Measurements from ENCODE around the gene CNTNAP2.

The CNTNAP2 gene

DNA sequence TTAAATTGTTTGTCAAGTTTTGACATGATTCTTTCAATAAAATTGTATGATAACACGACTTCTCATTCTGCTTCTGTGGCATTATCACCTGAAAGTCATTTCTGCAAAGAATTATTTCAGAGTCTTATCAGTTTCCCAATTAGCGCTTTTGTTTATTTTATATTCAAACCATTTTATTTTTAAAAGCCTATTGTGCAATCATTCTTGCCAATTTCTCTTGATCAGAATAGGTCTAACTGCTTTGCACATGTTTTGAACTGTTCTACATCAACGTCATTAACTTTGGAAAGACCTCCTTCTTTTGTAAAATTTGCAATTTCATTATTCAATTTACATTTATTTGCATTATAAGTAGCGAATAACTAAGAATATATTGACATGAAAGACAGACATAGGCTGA, 758.1 kb downstream of the CNTNAP2 start:
- Histone ChIP-seq H3F3A (ENCODE audit: insufficient read depth) (no peaks in the 10 kb centered on the region), H3K4me3 (ENCODE audit: insufficient read depth, low read length, poor library complexity, severe bottlenecking) (no peak overlapping the region), H3K79me2 (ENCODE audit: insufficient read depth, low read length) (no peaks in the 10 kb centered on the region), H3K9ac (ENCODE audit: low read length) (no peak overlapping the region), H3K27ac (ENCODE audit: low read depth, low read length) (no peak overlapping the region), H2AFZ (ENCODE audit: low read depth, low read length, severe bottlenecking) (no peak overlapping the region), H3K4me2 (ENCODE audit: low read depth, low read length, poor library complexity, severe bottlenecking) (no peak overlapping the region), H3K9me2 (replicated peaks; ENCODE audit: insufficient read depth, low read length) (no peaks in the 10 kb centered on the region), H3K27me3 (ENCODE audit: low read length) (no peaks in the 10 kb centered on the region), H3K9me3 (ENCODE audit: insufficient read depth, low read length) (no peaks in the 10 kb centered on the region), H4K20me1 (ENCODE audit: low read depth, low read length) (no peaks in the 10 kb centered on the region), H3K36me3 (ENCODE audit: low read length) (no peaks in the 10 kb centered on the region)
- TF ChIP-seq, protein P1, sequence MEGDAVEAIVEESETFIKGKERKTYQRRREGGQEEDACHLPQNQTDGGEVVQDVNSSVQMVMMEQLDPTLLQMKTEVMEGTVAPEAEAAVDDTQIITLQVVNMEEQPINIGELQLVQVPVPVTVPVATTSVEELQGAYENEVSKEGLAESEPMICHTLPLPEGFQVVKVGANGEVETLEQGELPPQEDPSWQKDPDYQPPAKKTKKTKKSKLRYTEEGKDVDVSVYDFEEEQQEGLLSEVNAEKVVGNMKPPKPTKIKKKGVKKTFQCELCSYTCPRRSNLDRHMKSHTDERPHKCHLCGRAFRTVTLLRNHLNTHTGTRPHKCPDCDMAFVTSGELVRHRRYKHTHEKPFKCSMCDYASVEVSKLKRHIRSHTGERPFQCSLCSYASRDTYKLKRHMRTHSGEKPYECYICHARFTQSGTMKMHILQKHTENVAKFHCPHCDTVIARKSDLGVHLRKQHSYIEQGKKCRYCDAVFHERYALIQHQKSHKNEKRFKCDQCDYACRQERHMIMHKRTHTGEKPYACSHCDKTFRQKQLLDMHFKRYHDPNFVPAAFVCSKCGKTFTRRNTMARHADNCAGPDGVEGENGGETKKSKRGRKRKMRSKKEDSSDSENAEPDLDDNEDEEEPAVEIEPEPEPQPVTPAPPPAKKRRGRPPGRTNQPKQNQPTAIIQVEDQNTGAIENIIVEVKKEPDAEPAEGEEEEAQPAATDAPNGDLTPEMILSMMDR (IDR thresholded peaks at IDR 0.05; ENCODE audit: insufficient read depth, low read length, poor library complexity, severe bottlenecking): no peak
- no peak for TF ChIP-seq EZH2phosphoT487 (conservative IDR thresholded peaks at IDR 0.05; ENCODE audit: low read length)

DNA sequence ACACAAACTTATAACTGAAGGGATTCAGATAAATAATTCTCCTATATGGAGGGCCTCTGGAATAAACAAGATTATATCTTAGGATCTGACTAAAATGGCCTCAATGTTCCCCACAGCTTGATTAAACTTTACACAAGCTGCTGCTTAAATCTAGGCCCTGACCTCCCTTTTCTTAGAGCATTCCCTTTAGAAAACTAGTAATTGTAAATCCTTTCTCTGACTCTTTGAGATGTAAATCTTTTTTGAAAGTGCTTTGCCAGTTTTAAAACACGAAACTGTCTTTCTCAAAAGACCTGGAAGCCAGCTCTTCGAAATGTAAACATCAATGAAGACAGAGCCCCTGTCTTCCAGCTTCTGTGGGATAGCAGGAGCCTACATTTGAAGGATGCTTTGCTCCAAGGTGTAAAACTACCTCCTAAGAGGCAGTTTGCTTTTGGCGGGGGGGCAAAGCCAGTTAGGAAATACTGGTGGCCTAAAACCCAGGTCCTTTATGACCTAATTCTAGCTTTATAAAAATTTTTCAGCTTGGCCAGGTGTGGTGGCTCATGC, 758.7 kb downstream of the CNTNAP2 start:
- Histone ChIP-seq H3K79me2 (ENCODE audit: insufficient read depth, low read length) (no peaks in the 10 kb centered on the region), H3K36me3 (ENCODE audit: low read length) (no peaks in the 10 kb centered on the region), H3K9me2 (replicated peaks; ENCODE audit: insufficient read depth, low read length) (no peaks in the 10 kb centered on the region), H3K27me3 (ENCODE audit: low read length) (no peaks in the 10 kb centered on the region), H3K4me3 (ENCODE audit: insufficient read depth, low read length, poor library complexity, severe bottlenecking) (no peak overlapping the region), H3K4me2 (ENCODE audit: low read depth, low read length, poor library complexity, severe bottlenecking) (no peak overlapping the region), H3F3A (ENCODE audit: insufficient read depth) (no peaks in the 10 kb centered on the region), H4K20me1 (ENCODE audit: low read depth, low read length) (no peaks in the 10 kb centered on the region), H2AFZ (ENCODE audit: low read depth, low read length, severe bottlenecking) (no peak overlapping the region), H3K27ac (ENCODE audit: low read depth, low read length) (no peak overlapping the region), H3K9ac (ENCODE audit: low read length) (no peak overlapping the region), H3K9me3 (ENCODE audit: insufficient read depth, low read length) (no peaks in the 10 kb centered on the region)
- TF ChIP-seq, protein P1 (IDR thresholded peaks at IDR 0.05; ENCODE audit: insufficient read depth, low read length, poor library complexity, severe bottlenecking): no peak
- no peak for TF ChIP-seq EZH2phosphoT487 (conservative IDR thresholded peaks at IDR 0.05; ENCODE audit: low read length)

DNA sequence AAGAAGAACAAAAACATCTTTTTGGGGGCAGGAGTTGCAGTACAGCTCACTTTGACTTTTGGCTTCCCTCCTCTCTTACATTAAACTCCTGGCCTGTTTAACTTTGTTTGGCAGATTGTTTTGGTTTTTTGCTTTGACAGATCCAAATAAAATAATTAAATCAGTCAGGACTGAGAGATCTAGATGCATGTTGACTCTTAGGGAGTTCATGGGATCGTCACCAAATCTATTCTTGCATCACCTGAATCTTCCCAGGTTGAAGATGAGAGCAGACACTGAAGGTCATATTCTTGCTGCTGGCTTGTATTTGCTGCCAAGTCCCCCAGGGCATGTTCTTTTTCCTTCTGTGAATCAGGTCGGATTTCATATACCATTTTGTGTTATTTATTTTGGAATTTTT, 759.4 kb downstream of the CNTNAP2 start:
- H3K9me2 ChIP-seq (replicated peaks; ENCODE audit: insufficient read depth, low read length): no peaks in the 10 kb centered on the region
- no peaks in the 10 kb centered on the region for H4K20me1 ChIP-seq (ENCODE audit: low read depth, low read length)
- H3K9ac ChIP-seq (ENCODE audit: low read length): no peak overlapping the region
- H3K79me2 ChIP-seq (ENCODE audit: insufficient read depth, low read length): no peaks in the 10 kb centered on the region
- no peak overlapping the region for H3K27ac ChIP-seq (ENCODE audit: low read depth, low read length)
- H3K27me3 ChIP-seq (ENCODE audit: low read length): no peaks in the 10 kb centered on the region
- H3K9me3 ChIP-seq (ENCODE audit: insufficient read depth, low read length): no peaks in the 10 kb centered on the region
- H3K4me3 ChIP-seq (ENCODE audit: insufficient read depth, low read length, poor library complexity, severe bottlenecking): no peak overlapping the region
- no peaks in the 10 kb centered on the region for H3F3A ChIP-seq (ENCODE audit: insufficient read depth)
- no peak overlapping the region for H3K4me2 ChIP-seq (ENCODE audit: low read depth, low read length, poor library complexity, severe bottlenecking)
- TF ChIP-seq EZH2phosphoT487 (conservative IDR thresholded peaks at IDR 0.05; ENCODE audit: low read length): no peak
- TF ChIP-seq, protein P1 (IDR thresholded peaks at IDR 0.05; ENCODE audit: insufficient read depth, low read length, poor library complexity, severe bottlenecking): no peak
- H3K36me3 ChIP-seq (ENCODE audit: low read length): no peaks in the 10 kb centered on the region
- H2AFZ ChIP-seq (ENCODE audit: low read depth, low read length, severe bottlenecking): no peak overlapping the region
